ENCODE data around the gene MEGF8.
A peak's percentile ranks its signal among the peaks of the same experiment; 100 is the strongest.

The MEGF8 gene

GRCh38 chr19:42316223-42317211 lies 8.9 kb upstream of the MEGF8 start:
- Histone ChIP-seq H4K20me1 (ENCODE audit: low read depth, low read length) (no peaks in the 10 kb centered on the region), H3K36me3 (ENCODE audit: low read length) (no peaks in the 10 kb centered on the region), H3K9me2 (replicated peaks; ENCODE audit: insufficient read depth, low read length) (no peaks in the 10 kb centered on the region), H2AFZ (ENCODE audit: low read depth, low read length, severe bottlenecking) (peak overlapping the region; percentile 27), H3K9me3 (ENCODE audit: insufficient read depth, low read length) (no peaks in the 10 kb centered on the region), H3K27ac (ENCODE audit: low read depth, low read length) (peak overlapping the region; percentile 6; the same call in 1 of the 2 replicates), H3F3A (ENCODE audit: insufficient read depth) (no peaks in the 10 kb centered on the region), H3K4me2 (ENCODE audit: low read depth, low read length, poor library complexity, severe bottlenecking) (peak overlapping the region; percentile 45), H3K4me3 (ENCODE audit: insufficient read depth, low read length, poor library complexity, severe bottlenecking) (no peak overlapping the region), H3K9ac (ENCODE audit: low read length) (peak overlapping the region; percentile 36), H3K27me3 (ENCODE audit: low read length) (no peaks in the 10 kb centered on the region), H3K79me2 (ENCODE audit: insufficient read depth, low read length) (no peaks in the 10 kb centered on the region)
- TF ChIP-seq EZH2phosphoT487 (conservative IDR thresholded peaks at IDR 0.05; ENCODE audit: low read length) (no peak), CTCF (IDR thresholded peaks at IDR 0.05; ENCODE audit: insufficient read depth, low read length, poor library complexity, severe bottlenecking) (no peak)

GRCh38 chr19:42317535-42317934 lies 7.9 kb upstream of the MEGF8 start:
- Histone ChIP-seq H3K9ac (ENCODE audit: low read length) (peak overlapping the region; percentile 36; the same call in 1 of the 2 replicates), H3K36me3 (ENCODE audit: low read length) (no peaks in the 10 kb centered on the region), H3K9me2 (replicated peaks; ENCODE audit: insufficient read depth, low read length) (no peaks in the 10 kb centered on the region), H2AFZ (ENCODE audit: low read depth, low read length, severe bottlenecking) (peak overlapping the region; percentile 27), H3K27me3 (ENCODE audit: low read length) (no peaks in the 10 kb centered on the region), H3K79me2 (ENCODE audit: insufficient read depth, low read length) (no peaks in the 10 kb centered on the region), H3K9me3 (ENCODE audit: insufficient read depth, low read length) (no peaks in the 10 kb centered on the region), H3K4me2 (ENCODE audit: low read depth, low read length, poor library complexity, severe bottlenecking) (peak overlapping the region; percentile 45), H3K27ac (ENCODE audit: low read depth, low read length) (no peak overlapping the region), H4K20me1 (ENCODE audit: low read depth, low read length) (no peaks in the 10 kb centered on the region), H3F3A (ENCODE audit: insufficient read depth) (no peaks in the 10 kb centered on the region), H3K4me3 (ENCODE audit: insufficient read depth, low read length, poor library complexity, severe bottlenecking) (no peak overlapping the region)
- TF ChIP-seq CTCF (IDR thresholded peaks at IDR 0.05; ENCODE audit: insufficient read depth, low read length, poor library complexity, severe bottlenecking): no peak
- no peak for TF ChIP-seq EZH2phosphoT487 (conservative IDR thresholded peaks at IDR 0.05; ENCODE audit: low read length)

- no peaks in the 10 kb centered on the region for H4K20me1 ChIP-seq (ENCODE audit: low read depth, low read length)
- H3F3A ChIP-seq (ENCODE audit: insufficient read depth): no peaks in the 10 kb centered on the region
- H2AFZ ChIP-seq (ENCODE audit: low read depth, low read length, severe bottlenecking): no peak overlapping the region
- H3K36me3 ChIP-seq (ENCODE audit: low read length): no peaks in the 10 kb centered on the region
- H3K9me3 ChIP-seq (ENCODE audit: insufficient read depth, low read length): no peaks in the 10 kb centered on the region
- H3K9me2 ChIP-seq (replicated peaks; ENCODE audit: insufficient read depth, low read length): no peaks in the 10 kb centered on the region
- H3K27me3 ChIP-seq (ENCODE audit: low read length): no peaks in the 10 kb centered on the region
- no peak overlapping the region for H3K4me3 ChIP-seq (ENCODE audit: insufficient read depth, low read length, poor library complexity, severe bottlenecking)
- H3K27ac ChIP-seq (ENCODE audit: low read depth, low read length): no peak overlapping the region
- H3K4me2 ChIP-seq (ENCODE audit: low read depth, low read length, poor library complexity, severe bottlenecking): no peak overlapping the region
- no peak overlapping the region for H3K9ac ChIP-seq (ENCODE audit: low read length)
- no peak for TF ChIP-seq EZH2phosphoT487 (conservative IDR thresholded peaks at IDR 0.05; ENCODE audit: low read length)
- TF ChIP-seq CTCF (IDR thresholded peaks at IDR 0.05; ENCODE audit: insufficient read depth, low read length, poor library complexity, severe bottlenecking): no peak
- H3K79me2 ChIP-seq (ENCODE audit: insufficient read depth, low read length): no peaks in the 10 kb centered on the region
Measured at GRCh38 chr19:42322305-42322704, 3.1 kb upstream of the MEGF8 start.
